IPS DF 19.7 (cell line): ENCODE results near the gene SH2D7.

Experiments
- DNase-seq: peaks from one replicate; pipeline ENCODE4 v3.0.0-alpha.2; 2013; ENCODE audit warnings: low read depth, low spot score

The SH2D7 gene

GRCh38 chr15:78077871-78078210 is 14.5 kb upstream of the SH2D7 start:
- DNase-seq: no peak

- no peak for DNase-seq
These were observed 12.9 kb upstream of the SH2D7 start for GRCh38 chr15:78079298-78080087.

GRCh38 chr15:78080088-78080460 is 12.3 kb upstream of the SH2D7 start:
- DNase-seq: no peak

- DNase-seq: no peak
These were observed 10.1 kb upstream of the SH2D7 start for GRCh38 chr15:78082106-78082742.

- no peak for DNase-seq
These were observed 9.6 kb upstream of the SH2D7 start for GRCh38 chr15:78082743-78083110.

GRCh38 chr15:78083186-78083585 is 9.2 kb upstream of the SH2D7 start:
- DNase-seq: no peak

GRCh38 chr15:78083687-78084448 is 8.5 kb upstream of the SH2D7 start:
- no peak for DNase-seq

GRCh38 chr15:78084449-78084750 is 8.0 kb upstream of the SH2D7 start:
- no peak for DNase-seq

- no peak for DNase-seq
These were observed 6.4 kb upstream of the SH2D7 start for GRCh38 chr15:78085928-78086327.

- DNase-seq: no peak
These were observed 4.2 kb upstream of the SH2D7 start for GRCh38 chr15:78087951-78088772.

- no peak for DNase-seq
These were observed 3.6 kb upstream of the SH2D7 start for GRCh38 chr15:78088773-78089080.

GRCh38 chr15:78090422-78091063 is 1.8 kb upstream of the SH2D7 start:
- no peak for DNase-seq

GRCh38 chr15:78093242-78094020 is 1.1 kb downstream of the SH2D7 start:
- DNase-seq: no peak

- no peak for DNase-seq
These were observed 5.3 kb downstream of the SH2D7 start for GRCh38 chr15:78097667-78098066.

- DNase-seq: no peak
These were observed 5.9 kb downstream of the SH2D7 start for GRCh38 chr15:78098131-78098755.

- DNase-seq: no peak
These were observed 8.5 kb downstream of the SH2D7 start for GRCh38 chr15:78100886-78101285.

- no peak for DNase-seq
These were observed 9.2 kb downstream of the SH2D7 start for GRCh38 chr15:78101423-78102105.

GRCh38 chr15:78102211-78102610 is 9.8 kb downstream of the SH2D7 start:
- DNase-seq: no peak

- no peak for DNase-seq
These were observed 10.4 kb downstream of the SH2D7 start for GRCh38 chr15:78102741-78103140.
